Parathyroid adenoma (tissue), 2 donors: ENCODE measurements around the gene GRM7.

ENCODE experiments used
- H2AFZ ChIP-seq: fragments of 300-600 bp; sonication (generic); one replicate; pipeline ENCODE4 v1.7.0; 2017; ENCODE audit warnings: antibody characterized with exemption, mild to moderate bottlenecking
- H3K27ac ChIP-seq: fragments of 300-600 bp; sonication (generic); one replicate; pipeline ENCODE4 v1.7.0; 2017
- H3K27me3 ChIP-seq: fragments of 300-600 bp; sonication (generic); one replicate; pipeline ENCODE4 v1.7.0; 2017; ENCODE audit warnings: low read length; ENCODE audit not compliant: control insufficient read depth, insufficient read depth
- H3K36me3 ChIP-seq: fragments of 300-600 bp; sonication (generic); one replicate; pipeline ENCODE4 v1.7.0; 2017; ENCODE audit warnings: low read length; ENCODE audit not compliant: control insufficient read depth, insufficient read depth
- H3K4me1 ChIP-seq: fragments of 300-600 bp; sonication (generic); one replicate; pipeline ENCODE4 v1.7.0; 2017; ENCODE audit warnings: control low read depth
- H3K4me2 ChIP-seq: fragments of 300-600 bp; sonication (generic); one replicate; pipeline ENCODE4 v1.7.0; 2017; ENCODE audit warnings: low read length
- H3K4me3 ChIP-seq: fragments of 300-600 bp; sonication (generic); one replicate; pipeline ENCODE4 v1.7.0; 2017; ENCODE audit warnings: low read depth, low read length
- H3K79me2 ChIP-seq: fragments of 300-600 bp; sonication (generic); one replicate; pipeline ENCODE4 v1.7.0; 2017; ENCODE audit warnings: control low read depth
- H3K9ac ChIP-seq: fragments of 300-600 bp; sonication (generic); one replicate; pipeline ENCODE4 v1.7.0; 2017; ENCODE audit warnings: mild to moderate bottlenecking
- H3K9me3 ChIP-seq: fragments of 300-600 bp; sonication (generic); one replicate; pipeline ENCODE4 v1.7.0; 2017; ENCODE audit warnings: low read length; ENCODE audit not compliant: control insufficient read depth
- CTCF ChIP-seq: fragments of 300-600 bp; sonication (generic); IDR thresholded peaks from one replicate; pipeline ENCODE4 v1.7.0; 2017; ENCODE audit warnings: antibody characterized with exemption, mild to moderate bottlenecking
- donor health status: primary hyperparathyroidism.

The GRM7 gene

DNA sequence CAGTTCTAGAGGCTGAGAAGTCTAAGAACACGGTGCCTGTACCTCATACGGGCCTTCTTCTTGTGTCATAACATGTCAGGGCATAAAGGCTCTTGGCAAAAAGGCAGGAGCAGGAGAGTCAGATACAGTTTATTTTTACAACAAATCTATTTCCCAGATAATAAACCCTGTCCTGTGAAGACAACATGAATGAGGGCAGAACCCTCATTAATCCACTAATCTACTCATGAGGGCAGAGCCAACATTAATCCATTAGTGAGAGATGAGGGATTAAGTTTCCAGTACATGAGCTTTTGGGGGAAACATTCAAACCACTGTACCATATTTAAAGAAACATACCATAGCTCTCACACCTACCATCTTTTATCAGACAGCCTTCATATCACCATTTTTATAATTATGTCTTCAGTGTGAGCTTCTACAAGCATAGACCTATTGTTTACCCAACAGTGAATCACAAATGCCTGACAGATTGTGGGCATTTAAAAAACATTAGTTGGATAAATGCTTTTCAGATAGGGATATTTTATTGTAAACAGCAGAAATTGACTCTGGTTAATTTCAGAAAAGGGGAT is 645.8 kb downstream of the GRM7 start:
- H3K9me3 ChIP-seq: no peaks in the 10 kb centered on the region
- no peak overlapping the region for H3K4me3 ChIP-seq
- no peaks in the 10 kb centered on the region for H3K27me3 ChIP-seq
- H3K79me2 ChIP-seq: no peaks in the 10 kb centered on the region
- no peaks in the 10 kb centered on the region for H3K36me3 ChIP-seq
- TF ChIP-seq CTCF: no peak
- no peak overlapping the region for H3K27ac ChIP-seq
- H3K9ac ChIP-seq: no peak overlapping the region
- H3K4me2 ChIP-seq: no peak overlapping the region
- H2AFZ ChIP-seq: no peak overlapping the region
- H3K4me1 ChIP-seq: no peaks in the 10 kb centered on the region

- no peak for TF ChIP-seq CTCF
- no peaks in the 10 kb centered on the region for H3K36me3 ChIP-seq
- no peak overlapping the region for H3K27ac ChIP-seq
- no peaks in the 10 kb centered on the region for H3K9me3 ChIP-seq
- H3K27me3 ChIP-seq: no peaks in the 10 kb centered on the region
- no peak overlapping the region for H2AFZ ChIP-seq
- H3K4me2 ChIP-seq: no peak overlapping the region
- no peaks in the 10 kb centered on the region for H3K4me1 ChIP-seq
- H3K9ac ChIP-seq: no peak overlapping the region
- no peak overlapping the region for H3K4me3 ChIP-seq
- H3K79me2 ChIP-seq: no peaks in the 10 kb centered on the region
These were observed 647.9 kb downstream of the GRM7 start for GRCh38 chr3:7508821-7509220.

- no peak overlapping the region for H3K9ac ChIP-seq
- H3K27ac ChIP-seq: no peak overlapping the region
- H2AFZ ChIP-seq: no peak overlapping the region
- no peak overlapping the region for H3K4me2 ChIP-seq
- no peak overlapping the region for H3K4me3 ChIP-seq
- H3K4me1 ChIP-seq: no peaks in the 10 kb centered on the region
- TF ChIP-seq CTCF: no peak
- no peaks in the 10 kb centered on the region for H3K9me3 ChIP-seq
- H3K79me2 ChIP-seq: no peaks in the 10 kb centered on the region
- no peaks in the 10 kb centered on the region for H3K36me3 ChIP-seq
- no peaks in the 10 kb centered on the region for H3K27me3 ChIP-seq
These were observed 651.1 kb downstream of the GRM7 start for GRCh38 chr3:7512048-7512447.

DNA sequence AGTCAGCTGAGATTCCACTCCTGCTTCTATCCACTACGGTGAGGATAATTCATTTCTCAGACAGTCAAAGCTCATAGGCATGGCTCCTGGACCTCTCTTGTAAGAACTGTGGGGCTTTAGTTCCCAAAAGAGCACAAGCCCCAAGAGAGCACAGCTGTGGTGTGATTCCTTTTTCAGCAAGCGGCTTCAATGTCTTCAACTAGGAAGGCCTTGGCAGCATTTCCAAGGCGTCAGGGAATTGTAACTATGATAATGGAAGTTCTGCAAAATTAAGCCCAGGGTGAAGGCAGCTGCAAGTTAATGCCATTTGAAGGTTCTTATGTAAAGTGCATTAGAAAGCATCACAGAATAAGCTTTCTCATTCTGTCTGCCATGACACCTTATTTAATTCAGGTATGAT is 657.1 kb downstream of the GRM7 start:
- H3K4me3 ChIP-seq: no peak overlapping the region
- no peaks in the 10 kb centered on the region for H3K36me3 ChIP-seq
- H3K79me2 ChIP-seq: no peaks in the 10 kb centered on the region
- no peaks in the 10 kb centered on the region for H3K27me3 ChIP-seq
- no peak overlapping the region for H3K9ac ChIP-seq
- TF ChIP-seq CTCF: no peak
- H3K27ac ChIP-seq: no peak overlapping the region
- H3K4me1 ChIP-seq: no peaks in the 10 kb centered on the region
- H3K9me3 ChIP-seq: no peaks in the 10 kb centered on the region
- H2AFZ ChIP-seq: no peak overlapping the region
- H3K4me2 ChIP-seq: no peak overlapping the region

- Histone ChIP-seq H3K79me2 (no peaks in the 10 kb centered on the region), H3K4me1 (no peaks in the 10 kb centered on the region), H3K9ac (no peak overlapping the region), H3K4me2 (no peak overlapping the region), H3K36me3 (no peaks in the 10 kb centered on the region), H3K4me3 (no peak overlapping the region), H3K27me3 (no peaks in the 10 kb centered on the region), H2AFZ (no peak overlapping the region), H3K9me3 (no peaks in the 10 kb centered on the region), H3K27ac (no peak overlapping the region)
- no peak for TF ChIP-seq CTCF
These were observed 657.5 kb downstream of the GRM7 start for GRCh38 chr3:7518456-7518855.
